ENCODE results near the gene GUCY1A1. TPM values are rescaled to one million over a fixed set of nuclear protein-coding genes. Genes with fewer than 3 reads are reported as not detected.

The GUCY1A1 gene
- total RNA-seq, 2 experiments from 2014 or later: not detected

- intact Hi-C loops (cut with DNase I, micrococcal nuclease): no loop called here
- no peak for TF ChIP-seq CTCF (IDR thresholded peaks at IDR 0.05)
- Mint-ChIP-seq H3K9me3 (no peaks in the 10 kb centered on the region), H3K36me3 (ENCODE audit: low read depth) (no peaks in the 10 kb centered on the region), H3K4me1 (ENCODE audit: low read depth) (peaks cover 21% of the 10 kb centered on the region), H3K27ac (no peak overlapping the region), H3K27me3 (peaks cover 76% of the 10 kb centered on the region), H3K4me3 (peak overlapping the region; percentile 59)
- Histone ChIP-seq H3K9me3 (ENCODE audit: control insufficient read depth in 1 of 2, insufficient read depth in 1 of 2, low read length in 2 of 2) (peaks cover 0 to 9% of the 10 kb centered on the region in 2 experiments), H3K27me3 (ENCODE audit: control insufficient read depth in 1 of 2, insufficient read depth in 2 of 2, low read length in 2 of 2) (peaks cover 10 to 42% of the 10 kb centered on the region in 2 experiments), H3K4me3 (ENCODE audit: low read length) (no peak overlapping the region), H3K4me1 (ENCODE audit: insufficient read depth, low read length) (peaks cover 3% of the 10 kb centered on the region), H3K36me3 (ENCODE audit: insufficient read depth, low read length) (no peaks in the 10 kb centered on the region), H3K27ac (ENCODE audit: low read depth in 1 of 2, low read length in 2 of 2) (no peak overlapping the region)
- POLR2A ChIA-PET: no interaction called here
- ATAC-seq (ENCODE audit: poor library complexity): no peak
- CTCF ChIA-PET: no interaction called here
- DNase-seq: no peak
These were observed 2.1 kb downstream of the GUCY1A1 start for GRCh38 chr4:155668707-155669220.

- intact Hi-C loops (cut with DNase I, micrococcal nuclease): no loop called here
- CTCF ChIA-PET: no interaction called here
- POLR2A ChIA-PET: no interaction called here
- no peak for TF ChIP-seq CTCF (IDR thresholded peaks at IDR 0.05)
- ATAC-seq (ENCODE audit: poor library complexity): no peak
- Mint-ChIP-seq H3K36me3 (ENCODE audit: low read depth) (no peaks in the 10 kb centered on the region), H3K27me3 (peaks cover 52% of the 10 kb centered on the region), H3K27ac (no peak overlapping the region), H3K4me1 (ENCODE audit: low read depth) (peaks cover 9% of the 10 kb centered on the region), H3K9me3 (no peaks in the 10 kb centered on the region), H3K4me3 (no peak overlapping the region)
- no peak for DNase-seq
- Histone ChIP-seq H3K4me3 (ENCODE audit: low read length) (no peak overlapping the region), H3K27ac (ENCODE audit: low read depth in 1 of 2, low read length in 2 of 2) (no peak overlapping the region), H3K27me3 (ENCODE audit: control insufficient read depth in 1 of 2, insufficient read depth in 2 of 2, low read length in 2 of 2) (peaks cover 0 to 12% of the 10 kb centered on the region in 2 experiments), H3K36me3 (ENCODE audit: insufficient read depth, low read length) (no peaks in the 10 kb centered on the region), H3K4me1 (ENCODE audit: insufficient read depth, low read length) (peaks cover 3% of the 10 kb centered on the region), H3K9me3 (ENCODE audit: control insufficient read depth in 1 of 2, insufficient read depth in 1 of 2, low read length in 2 of 2) (peaks cover 0 to 1% of the 10 kb centered on the region in 2 experiments)
These were observed 5.7 kb downstream of the GUCY1A1 start for GRCh38 chr4:155672342-155672741.

- Mint-ChIP-seq H3K4me3 (no peak overlapping the region), H3K9me3 (no peaks in the 10 kb centered on the region), H3K36me3 (ENCODE audit: low read depth) (no peaks in the 10 kb centered on the region), H3K4me1 (ENCODE audit: low read depth) (peaks cover 4% of the 10 kb centered on the region), H3K27me3 (peaks cover 45% of the 10 kb centered on the region), H3K27ac (no peak overlapping the region)
- Histone ChIP-seq H3K4me1 (ENCODE audit: insufficient read depth, low read length) (no peaks in the 10 kb centered on the region), H3K4me3 (ENCODE audit: low read length) (no peak overlapping the region), H3K27me3 (ENCODE audit: control insufficient read depth in 1 of 2, insufficient read depth in 2 of 2, low read length in 2 of 2) (peaks cover 0 to 7% of the 10 kb centered on the region in 2 experiments), H3K9me3 (ENCODE audit: control insufficient read depth in 1 of 2, insufficient read depth in 1 of 2, low read length in 2 of 2) (no peaks in the 10 kb centered on the region), H3K36me3 (ENCODE audit: insufficient read depth, low read length) (no peaks in the 10 kb centered on the region), H3K27ac (ENCODE audit: low read depth in 1 of 2, low read length in 2 of 2) (no peak overlapping the region)
- POLR2A ChIA-PET: no interaction called here
- no peak for TF ChIP-seq CTCF (IDR thresholded peaks at IDR 0.05)
- ATAC-seq (ENCODE audit: poor library complexity): no peak
- intact Hi-C loops (cut with DNase I, micrococcal nuclease): no loop called here
- no peak for DNase-seq
- CTCF ChIA-PET: no interaction called here
These were observed 6.9 kb downstream of the GUCY1A1 start for GRCh38 chr4:155673453-155673979.

Measured in CD4-positive, alpha-beta T cell (primary cell).